H1 (cell line): ENCODE results near the gene COL8A1. TPM values are rescaled to one million over a fixed set of nuclear protein-coding genes. Genes with fewer than 3 reads are reported as not detected.

Source experiments
- CHD7 ChIP-seq: fragments of 300-600 bp; sonication (generic); IDR thresholded peaks from 2 replicates; pipeline ENCODE4 v1.7.1; 2012; ENCODE audit warnings: low read length, moderate library complexity, mild to moderate bottlenecking, inconsistent platforms; ENCODE audit not compliant: insufficient replicate concordance
- polyA plus RNA-seq, 7 experiments: library from polyadenylated mRNA; depleted of rRNA in 3 of 7; stranded (reverse) in 5 of 7; unstranded in 2 of 7; fragments of >200 nt in 5 of 7; fragments of 200-250 nt in 2 of 7; gene quantifications; 1 replicate in 5 of 7; 2 replicates in 1 of 7; 4 replicates in 1 of 7; pipeline versions ENCODE4 v1.2.1 to v1.2.3, GENCODE V29; 2011 to 2013; ENCODE audit warnings: missing spikeins in 2 of 7, mixed read lengths in 2 of 7
- total RNA-seq: library from RNA; stranded (reverse); fragmentation: NEBNext Ultra II Directional; extraction: Animal tissue kit (Norgen Biotek cat#: 25700); gene quantifications from 2 replicates; pipeline ENCODE4 v1.2.1, GENCODE V29; 2021

The COL8A1 gene
- total and polyA plus RNA-seq, 2 of the 8 experiments (the other 6 are each of a cell fraction or from before 2014, with no cell fraction given): 0.21 to 1.2 TPM

- no peak for TF ChIP-seq CHD7
Measured at GRCh38 chr3:99783011-99783573, 144.7 kb downstream of the COL8A1 start (continued).
